ENCODE data around the gene PABPN1L. TPM values are rescaled to one million over a fixed set of nuclear protein-coding genes. Genes with fewer than 3 reads are reported as not detected.

The PABPN1L gene
- polyA plus RNA-seq, 6 donors from 2014 or later, result not detected

DNA sequence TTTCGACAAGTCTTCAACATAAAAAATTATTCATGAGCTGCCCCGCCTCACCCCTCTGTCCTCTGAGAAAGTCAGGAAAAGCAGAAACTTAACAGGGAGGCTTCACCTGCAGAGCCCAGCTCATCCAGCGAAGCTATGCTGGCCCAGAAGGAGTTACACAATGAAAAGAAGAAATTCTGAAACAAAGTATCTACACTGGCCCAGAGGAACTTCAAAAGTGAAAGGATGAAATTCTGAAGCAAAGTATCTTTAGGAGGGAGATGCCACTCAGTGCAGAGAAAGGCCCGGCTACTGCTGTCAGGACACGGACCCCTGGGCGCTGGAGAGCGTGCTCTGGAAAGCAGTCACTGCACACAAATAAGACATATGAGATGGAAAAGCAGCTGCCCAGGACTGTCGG is 11.3 kb downstream of the PABPN1L start:
- Mint-ChIP-seq H3K4me3 (peak overlapping the region; percentile 71 to 95 (median 85)), H3K4me1 (peaks cover 20 to 40% (median 37%) of the 10 kb centered on the region in 3 donors), H3K27ac (peak overlapping the region; percentile 82 to 98 (median 90)), H3K36me3 (no peaks in the 10 kb centered on the region), H3K9me3 (no peaks in the 10 kb centered on the region), H3K27me3 (no peaks in the 10 kb centered on the region)
- no peak for ATAC-seq (ENCODE audit: low read depth in 2 of 2)
- no peak for DNase-seq

- ATAC-seq (ENCODE audit: low read depth in 2 of 2), result peak; percentile 57 to 69
- peak; percentile 68 for DNase-seq
- Mint-ChIP-seq H3K4me3 (peak overlapping the region in 7 of 8 donors; percentile 76 to 95 (median 87)), H3K36me3 (no peaks in the 10 kb centered on the region), H3K27me3 (no peaks in the 10 kb centered on the region), H3K27ac (peak overlapping the region; percentile 69 to 98 (median 90)), H3K9me3 (no peaks in the 10 kb centered on the region), H3K4me1 (peaks cover 20 to 40% (median 37%) of the 10 kb centered on the region in 3 donors)
These were observed 12.0 kb downstream of the PABPN1L start for GRCh38 chr16:88854306-88855111.

- Mint-ChIP-seq H3K9me3 (no peaks in the 10 kb centered on the region), H3K36me3 (no peaks in the 10 kb centered on the region), H3K4me1 (peaks cover 18 to 36% (median 33%) of the 10 kb centered on the region in 3 donors), H3K27me3 (no peaks in the 10 kb centered on the region), H3K4me3 (no peak overlapping the region), H3K27ac (peak overlapping the region in 2 of 6 donors; percentile 22 to 30)
- ATAC-seq (ENCODE audit: low read depth in 2 of 2) (no peak), DNase-seq (no peak)
These were observed 13.0 kb downstream of the PABPN1L start for GRCh38 chr16:88853325-88853941.

- no peak for DNase-seq
- no peak overlapping the region for H3K4me3 Mint-ChIP-seq
- no peaks in the 10 kb centered on the region for H3K9me3 Mint-ChIP-seq
- no peaks in the 10 kb centered on the region for H3K36me3 Mint-ChIP-seq
- H3K27ac Mint-ChIP-seq, result peak overlapping the region in 1 of 6 donors; percentile 24
- no peaks in the 10 kb centered on the region for H3K27me3 Mint-ChIP-seq
- peaks cover 8 to 25% (median 22%) of the 10 kb centered on the region in 3 donors for H3K4me1 Mint-ChIP-seq
- no peak for ATAC-seq (ENCODE audit: low read depth in 2 of 2)
These were observed 14.8 kb downstream of the PABPN1L start for GRCh38 chr16:88851616-88852015.

DNA sequence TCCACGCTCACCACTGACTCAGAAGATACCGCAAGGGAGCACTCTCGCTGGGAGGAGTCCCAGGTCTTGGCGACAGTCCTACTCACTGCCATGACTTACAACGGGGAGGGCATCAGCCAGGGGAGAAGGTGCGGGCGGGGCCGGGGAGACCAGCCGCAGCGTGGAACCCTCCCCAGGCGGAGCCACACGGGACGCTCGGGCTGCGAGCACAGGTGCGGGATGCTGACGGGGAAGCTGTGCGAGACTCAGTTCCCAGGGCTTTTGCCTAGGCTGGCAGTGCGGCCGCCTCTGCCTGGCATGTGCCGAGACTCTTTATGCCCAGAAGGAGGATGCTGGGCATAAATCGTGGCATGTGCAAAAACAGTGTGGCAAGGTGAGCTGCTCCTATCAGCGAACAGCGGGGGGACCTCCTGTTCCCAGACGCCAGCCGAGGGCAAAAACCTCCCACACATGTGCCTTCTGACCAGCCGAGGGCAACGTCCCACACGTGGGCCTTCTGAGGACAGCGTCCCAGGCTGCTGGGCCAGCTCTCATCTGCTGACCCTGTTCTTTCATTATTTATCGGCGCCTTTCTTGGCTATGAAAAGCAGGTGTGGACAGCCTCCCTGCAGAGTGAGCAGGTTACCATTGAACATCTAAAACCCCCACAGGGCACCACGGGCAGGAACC is 15.8 kb downstream of the PABPN1L start:
- Mint-ChIP-seq H3K36me3 (no peaks in the 10 kb centered on the region), H3K27ac (peak overlapping the region in 1 of 6 donors; percentile 52)

DNA sequence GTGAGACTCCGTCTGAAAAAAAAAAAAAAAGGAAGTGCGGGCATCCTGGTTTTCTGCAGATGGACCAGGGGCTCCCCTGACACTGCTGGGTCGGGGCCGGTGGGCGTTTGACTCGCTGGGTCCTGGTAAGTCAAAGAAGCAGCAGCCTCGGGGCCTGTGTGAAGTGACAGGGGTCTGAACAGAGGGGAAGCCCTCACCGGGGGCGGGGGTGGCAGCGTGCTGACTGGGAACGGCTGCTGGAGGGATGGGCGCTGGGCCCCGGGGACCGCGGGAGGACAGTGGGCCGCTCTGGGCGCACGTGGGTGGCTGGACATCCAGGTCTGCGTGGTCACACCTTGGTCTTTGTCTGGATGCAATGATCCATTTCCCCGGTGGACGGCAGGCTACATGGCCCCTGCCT is 17.9 kb downstream of the PABPN1L start:
- DNase-seq (no peak), ATAC-seq (ENCODE audit: low read depth in 2 of 2) (no peak)
- Mint-ChIP-seq H3K4me1 (peaks cover 0 to 9% (median 7%) of the 10 kb centered on the region in 3 donors), H3K27me3 (no peaks in the 10 kb centered on the region), H3K27ac (no peak overlapping the region), H3K4me3 (no peak overlapping the region), H3K36me3 (no peaks in the 10 kb centered on the region), H3K9me3 (no peaks in the 10 kb centered on the region)

More for the DNA sequence above, 15.8 kb downstream of the PABPN1L start:
- Mint-ChIP-seq H3K4me1 (peaks cover 8 to 22% (median 21%) of the 10 kb centered on the region in 3 donors), H3K4me3 (no peak overlapping the region), H3K9me3 (no peaks in the 10 kb centered on the region), H3K27me3 (no peaks in the 10 kb centered on the region)
- DNase-seq (no peak), ATAC-seq (ENCODE audit: low read depth in 2 of 2) (no peak)

- no peak for ATAC-seq (ENCODE audit: low read depth in 2 of 2)
- Mint-ChIP-seq H3K4me3 (no peak overlapping the region), H3K9me3 (no peaks in the 10 kb centered on the region), H3K4me1 (peaks cover 5 to 8% (median 6%) of the 10 kb centered on the region in 3 donors), H3K27me3 (no peaks in the 10 kb centered on the region), H3K27ac (peak overlapping the region in 1 of 6 donors; percentile 72), H3K36me3 (no peaks in the 10 kb centered on the region)
- no peak for DNase-seq
These were observed 18.8 kb downstream of the PABPN1L start for GRCh38 chr16:88847654-88848053.

DNA sequence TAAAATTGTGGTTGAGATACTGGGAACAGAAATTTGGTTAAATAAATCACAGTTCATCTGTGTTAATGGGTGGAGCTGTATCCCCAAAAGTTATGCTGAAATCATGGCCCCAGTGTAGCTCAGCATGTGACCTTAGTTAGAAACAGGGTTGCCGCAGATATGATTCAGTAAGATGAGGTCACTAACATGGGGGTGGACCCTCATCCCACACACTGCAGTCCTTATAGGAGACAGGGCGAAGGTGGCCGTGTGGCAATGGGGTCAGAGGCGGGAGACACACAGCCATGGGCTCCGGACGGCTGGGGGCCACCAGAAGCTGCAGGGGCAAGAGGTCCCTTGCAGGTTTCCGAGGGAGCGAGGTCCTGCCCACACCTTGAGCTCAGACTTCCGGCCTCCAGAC is 20.4 kb downstream of the PABPN1L start:
- Mint-ChIP-seq H3K36me3 (no peaks in the 10 kb centered on the region), H3K27me3 (no peaks in the 10 kb centered on the region), H3K4me1 (peaks cover 0 to 6% (median 0%) of the 10 kb centered on the region in 3 donors), H3K4me3 (peak overlapping the region in 1 of 8 donors; percentile 42), H3K27ac (no peak overlapping the region), H3K9me3 (no peaks in the 10 kb centered on the region)
- no peak for DNase-seq
- ATAC-seq (ENCODE audit: low read depth in 2 of 2), result no peak

DNA sequence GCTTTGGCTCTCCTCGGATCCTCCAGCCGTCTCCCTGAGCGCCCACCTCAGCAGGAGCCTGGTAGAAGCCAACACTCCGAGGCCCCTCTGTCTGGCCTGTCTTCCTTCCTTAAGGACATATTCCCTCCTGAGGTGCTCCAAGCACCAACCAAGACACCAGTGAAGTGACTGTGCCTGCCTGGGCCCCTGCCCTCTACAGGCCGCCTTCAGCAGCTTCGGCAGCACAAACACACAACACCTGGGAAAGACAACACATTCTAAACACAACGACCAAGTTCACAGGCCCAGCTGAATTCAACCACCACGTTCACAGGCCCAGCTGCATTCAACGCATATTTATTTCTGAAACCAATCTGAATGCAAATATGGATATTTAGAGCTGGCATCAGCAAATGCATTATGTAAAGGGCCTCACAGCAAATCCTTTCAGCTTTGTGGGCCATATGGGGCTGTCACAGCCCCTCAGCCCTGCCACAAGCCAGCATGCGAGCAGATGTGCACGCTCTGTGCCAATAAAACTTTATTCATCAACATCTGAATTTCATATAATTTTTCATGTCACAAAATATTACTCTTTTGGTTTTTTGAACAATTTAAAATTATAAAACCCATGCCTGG is 21.9 kb downstream of the PABPN1L start:
- H3K4me3 Mint-ChIP-seq, result no peak overlapping the region
- H3K27me3 Mint-ChIP-seq, result no peaks in the 10 kb centered on the region
- no peaks in the 10 kb centered on the region for H3K36me3 Mint-ChIP-seq
- ATAC-seq (ENCODE audit: low read depth in 2 of 2) (no peak), DNase-seq (no peak)
- no peak overlapping the region for H3K27ac Mint-ChIP-seq
- peaks cover 0 to 6% (median 0%) of the 10 kb centered on the region in 3 donors for H3K4me1 Mint-ChIP-seq
- H3K9me3 Mint-ChIP-seq, result no peaks in the 10 kb centered on the region

DNA sequence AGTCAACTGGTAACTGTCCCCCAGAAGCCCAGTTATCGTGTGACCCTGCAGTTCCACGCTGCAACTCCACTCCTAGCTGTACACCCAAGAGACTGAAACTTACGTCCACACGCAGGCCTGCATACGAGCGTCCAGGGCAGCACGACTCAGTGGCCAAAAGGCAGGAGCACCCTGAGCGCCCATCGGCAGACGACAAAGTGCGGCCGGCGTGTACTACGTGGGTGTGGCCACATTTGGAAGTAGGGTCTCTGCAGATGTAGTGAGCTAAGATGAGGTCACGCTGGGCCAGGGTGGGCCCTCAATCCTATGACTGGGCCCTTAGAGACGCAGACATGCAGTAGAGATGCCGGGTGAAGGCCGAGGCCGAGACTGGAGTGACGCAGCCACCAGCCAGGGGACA is 23.2 kb downstream of the PABPN1L start:
- Mint-ChIP-seq H3K36me3 (no peaks in the 10 kb centered on the region), H3K27ac (peak overlapping the region in 2 of 6 donors; percentile 57 to 65), H3K9me3 (no peaks in the 10 kb centered on the region), H3K4me3 (peak overlapping the region in 1 of 8 donors; percentile 40), H3K4me1 (peaks cover 0 to 6% (median 0%) of the 10 kb centered on the region in 3 donors), H3K27me3 (no peaks in the 10 kb centered on the region)
- DNase-seq (no peak), ATAC-seq (ENCODE audit: low read depth in 2 of 2) (no peak)

GRCh38 chr16:88842806-88843205 is 23.7 kb downstream of the PABPN1L start:
- Mint-ChIP-seq H3K4me3 (no peak overlapping the region), H3K9me3 (no peaks in the 10 kb centered on the region), H3K36me3 (no peaks in the 10 kb centered on the region), H3K27ac (peak overlapping the region in 2 of 6 donors; percentile 57 to 65), H3K4me1 (peaks cover 0 to 6% (median 0%) of the 10 kb centered on the region in 3 donors), H3K27me3 (no peaks in the 10 kb centered on the region)
- no peak for ATAC-seq (ENCODE audit: low read depth in 2 of 2)
- DNase-seq, result no peak

DNA sequence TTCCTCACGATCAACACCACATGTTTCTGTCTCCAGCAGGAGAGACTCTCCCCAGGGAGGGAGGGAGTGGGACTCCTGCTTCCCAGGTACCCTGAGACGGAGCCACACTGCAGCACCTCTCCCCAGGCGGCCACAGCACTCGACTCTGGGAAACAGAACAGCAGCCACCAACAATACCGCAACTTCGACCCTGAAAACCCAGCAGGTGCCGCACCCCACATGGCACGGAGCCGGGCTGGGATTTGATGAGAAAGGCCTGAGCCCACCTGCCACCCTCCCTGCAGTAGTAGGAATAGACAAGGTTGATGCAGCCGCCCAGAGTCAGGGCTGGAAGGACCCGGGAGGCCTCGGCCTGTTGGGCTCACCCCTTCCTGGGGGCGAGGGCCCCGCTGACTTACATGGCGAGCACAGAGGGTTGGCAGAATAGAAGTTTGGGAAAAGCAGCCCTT is 24.1 kb downstream of the PABPN1L start:
- DNase-seq, result no peak
- Mint-ChIP-seq H3K36me3 (no peaks in the 10 kb centered on the region), H3K4me1 (peaks cover 0 to 6% (median 0%) of the 10 kb centered on the region in 3 donors), H3K27me3 (no peaks in the 10 kb centered on the region), H3K9me3 (no peaks in the 10 kb centered on the region), H3K27ac (peak overlapping the region in 1 of 6 donors; percentile 69), H3K4me3 (no peak overlapping the region)
- ATAC-seq (ENCODE audit: low read depth in 2 of 2), result no peak
